Testis (tissue), 2 donors: ENCODE data around the gene NEAT1.

Experiments
- CTCF ChIP-seq, 3 experiments: fragments of 450-650 bp in 2 of 3; fragments of 200-600 bp in 1 of 3; sonication (generic) in 1 of 3; IDR thresholded peaks; one replicate each; pipeline ENCODE4 v1.5.1; 2016 to 2019; ENCODE audit warnings: antibody characterized with exemption in 3 of 3, mild to moderate bottlenecking in 2 of 3, moderate library complexity in 1 of 3
- POLR2A ChIP-seq: fragments of 450-650 bp; IDR thresholded peaks from one replicate; pipeline ENCODE4 v1.6.1; 2017; ENCODE audit warnings: antibody characterized with exemption, mild to moderate bottlenecking, moderate library complexity

GRCh38 chr11:65446446-65447277, 24.1 kb downstream of the NEAT1 start:
- no peak for TF ChIP-seq CTCF (IDR thresholded peaks at IDR 0.05)
- TF ChIP-seq POLR2A, result no peak
